Vagina (tissue), 2 donors: ENCODE data around the gene PIH1D1.

Source experiments
- POLR2AphosphoS5 ChIP-seq, 2 donors: sonication (generic); formaldehyde crosslinking; IDR thresholded peaks; one replicate each; pipeline ENCODE4 v1.9.0; 2017; ENCODE audit warnings: antibody characterized with exemption in 2 of 2, mild to moderate bottlenecking in 2 of 2, low read depth in 1 of 2; ENCODE audit not compliant: insufficient read depth in 1 of 2
- TF ChIP-seq, protein P1 (sequence below), 3 experiments: fragments of 450-650 bp in 2 of 3; fragments of 200-600 bp in 1 of 3; sonication (generic) in 1 of 3; IDR thresholded peaks; one replicate each; pipeline ENCODE4 v1.5.1; 2017 to 2019; ENCODE audit warnings: antibody characterized with exemption in 3 of 3, mild to moderate bottlenecking in 2 of 3, moderate library complexity in 2 of 3

DNA sequence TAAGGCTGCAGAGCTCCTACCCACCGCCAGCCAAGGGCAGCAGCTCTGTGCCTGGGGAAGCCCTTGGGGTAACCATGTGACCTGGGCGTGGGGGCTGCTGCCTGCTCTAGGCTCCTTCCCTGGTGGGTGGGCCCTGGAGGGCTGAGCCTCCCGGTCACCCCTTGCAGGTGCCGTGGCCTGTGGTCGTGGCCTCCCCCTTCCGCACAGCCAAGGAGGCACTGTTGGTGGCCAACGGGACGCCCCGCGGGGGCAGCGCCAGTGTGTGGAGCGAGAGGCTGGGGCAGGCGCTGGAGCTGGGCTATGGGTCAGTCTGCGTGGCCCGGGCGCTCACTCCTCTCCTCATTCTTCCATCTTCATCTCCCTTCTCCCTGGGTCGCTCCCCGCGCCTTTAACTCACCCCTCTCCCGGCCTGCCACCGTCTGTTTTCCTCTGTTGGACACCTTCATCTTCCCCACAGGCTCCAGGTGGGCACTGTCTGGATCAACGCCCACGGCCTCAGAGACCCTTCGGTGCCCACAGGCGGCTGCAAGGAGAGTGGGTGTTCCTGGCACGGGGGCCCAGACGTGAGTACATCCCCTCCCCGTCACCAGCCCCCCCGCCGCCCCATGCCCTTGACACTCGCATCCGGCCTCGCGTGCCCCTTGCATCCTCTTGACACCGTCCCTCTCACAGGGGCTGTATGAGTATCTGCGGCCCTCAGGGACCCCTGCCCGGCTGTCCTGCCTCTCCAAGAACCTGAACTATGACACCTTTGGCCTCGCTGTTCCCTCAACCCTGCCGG, 12.5 kb upstream of the PIH1D1 start:
- TF ChIP-seq, protein P1, sequence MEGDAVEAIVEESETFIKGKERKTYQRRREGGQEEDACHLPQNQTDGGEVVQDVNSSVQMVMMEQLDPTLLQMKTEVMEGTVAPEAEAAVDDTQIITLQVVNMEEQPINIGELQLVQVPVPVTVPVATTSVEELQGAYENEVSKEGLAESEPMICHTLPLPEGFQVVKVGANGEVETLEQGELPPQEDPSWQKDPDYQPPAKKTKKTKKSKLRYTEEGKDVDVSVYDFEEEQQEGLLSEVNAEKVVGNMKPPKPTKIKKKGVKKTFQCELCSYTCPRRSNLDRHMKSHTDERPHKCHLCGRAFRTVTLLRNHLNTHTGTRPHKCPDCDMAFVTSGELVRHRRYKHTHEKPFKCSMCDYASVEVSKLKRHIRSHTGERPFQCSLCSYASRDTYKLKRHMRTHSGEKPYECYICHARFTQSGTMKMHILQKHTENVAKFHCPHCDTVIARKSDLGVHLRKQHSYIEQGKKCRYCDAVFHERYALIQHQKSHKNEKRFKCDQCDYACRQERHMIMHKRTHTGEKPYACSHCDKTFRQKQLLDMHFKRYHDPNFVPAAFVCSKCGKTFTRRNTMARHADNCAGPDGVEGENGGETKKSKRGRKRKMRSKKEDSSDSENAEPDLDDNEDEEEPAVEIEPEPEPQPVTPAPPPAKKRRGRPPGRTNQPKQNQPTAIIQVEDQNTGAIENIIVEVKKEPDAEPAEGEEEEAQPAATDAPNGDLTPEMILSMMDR (IDR thresholded peaks at IDR 0.05) = no peak
- no peak for TF ChIP-seq POLR2AphosphoS5 (IDR thresholded peaks at IDR 0.05; ENCODE audit: insufficient read depth in 1 of 2, low read depth in 1 of 2)
